Kidney (tissue), 14 donors: Measurements from ENCODE around the gene TNK2. TPM values are rescaled to one million over a fixed set of nuclear protein-coding genes. Genes with fewer than 3 reads are reported as not detected.

Source experiments
- DNase-seq, 5 donors: peaks; one replicate each; pipeline ENCODE4 v3.0.0-alpha.2; 2013 to 2020
- FAIRE-seq: peaks from 2 replicates; lab custom pipeline; 2012; peaks lifted over from hg19 to GRCh38; lab: Jason Lieb, UNC
- H3K27ac ChIP-seq, 2 donors: one replicate each; pipeline ENCODE4 v1.7.0; 2013; ENCODE audit warnings: low read depth in 2 of 2, low read length in 2 of 2, inconsistent platforms in 1 of 2
- H3K27me3 ChIP-seq: one replicate; pipeline ENCODE4 v1.7.1; 2013; ENCODE audit warnings: low read length, inconsistent platforms; ENCODE audit not compliant: control insufficient read depth, insufficient read depth
- H3K36me3 ChIP-seq, 3 donors: one replicate each; pipeline versions ENCODE4 v1.7.0 to v1.7.1; 2013; ENCODE audit warnings: low read length in 3 of 3, control low read depth in 1 of 3, inconsistent platforms in 1 of 3; ENCODE audit not compliant: insufficient read depth in 3 of 3, control insufficient read depth in 2 of 3
- H3K4me1 ChIP-seq, 3 donors: one replicate each; pipeline versions ENCODE4 v1.7.0 to v1.7.1; 2013; ENCODE audit warnings: low read length in 3 of 3, inconsistent platforms in 1 of 3, low read depth in 1 of 3; ENCODE audit not compliant: control insufficient read depth in 2 of 3, insufficient read depth in 2 of 3
- H3K4me3 ChIP-seq, 3 donors: one replicate each; pipeline versions ENCODE4 v1.7.0 to v1.8.1; 2013; ENCODE audit warnings: low read length in 3 of 3, control low read depth in 1 of 3, inconsistent platforms in 1 of 3
- H3K9ac ChIP-seq, 3 donors: one replicate each; pipeline versions ENCODE4 v1.7.0 to v1.7.1; 2013; ENCODE audit warnings: low read length in 3 of 3, control low read depth in 1 of 3, inconsistent platforms in 1 of 3
- H3K9me3 ChIP-seq, 3 donors: one replicate each; pipeline versions ENCODE4 v1.7.0 to v1.7.1; 2013; ENCODE audit warnings: low read length in 3 of 3, control low read depth in 1 of 3, inconsistent platforms in 1 of 3; ENCODE audit not compliant: control insufficient read depth in 2 of 3, insufficient read depth in 1 of 3
- CTCF ChIP-seq: IDR thresholded peaks from 3 replicates; pipeline ENCODE4 v1.5.1; 2012; ENCODE audit warnings: mild to moderate bottlenecking, moderate library complexity, borderline replicate concordance; ENCODE audit not compliant: insufficient read depth; ENCODE audit errors: extremely low read depth
- intact Hi-C: fragments of 100-400 bp; cut with DNase I; formaldehyde crosslinking; loops from one replicate; pipeline ENCODE4 v1.11.1; 2022
- polyA plus RNA-seq: library from polyadenylated mRNA; stranded (reverse); fragments of 350-450 nt; fragmentation: Illumina TruSeq; extraction: RNeasy Lipid Tissue Mini Kit (QIAGEN cat#74804); gene quantifications from one replicate; pipeline ENCODE4 v1.2.3, GENCODE V29; 2014; ENCODE audit warnings: low read depth, low replicate concordance; ENCODE audit not compliant: insufficient read depth
- total RNA-seq: library from RNA; stranded (reverse); fragmentation: NEBNext Ultra II Directional; extraction: Animal tissue kit (Norgen Biotek cat#: 25700); gene quantifications from one replicate; pipeline ENCODE4 v1.2.1, GENCODE V29; 2021
- donor health status: control.
- donor health status: control.
- donor health status: control.
- donor health status: control.
- donor health status: control.
- donor health status: DM: yes; HTN: yes; CAD: no.
- donor health status: Normal renal cell carcinoma (clear cell type).

Gene TNK2
- total and polyA plus RNA-seq, 2 donors from 2014 or later: 14.7 to 42.5 TPM

- FAIRE-seq: no peak
- no peaks in the 10 kb centered on the region for H3K9me3 ChIP-seq
- peaks cover 0 to 5% (median 0%) of the 10 kb centered on the region in 3 donors for H3K36me3 ChIP-seq
- H3K4me1 ChIP-seq: no peaks in the 10 kb centered on the region
- no peaks in the 10 kb centered on the region for H3K27me3 ChIP-seq
- TF ChIP-seq CTCF: no peak
- H3K4me3 ChIP-seq: no peak overlapping the region
- peak in 1 of 5 donors; percentile 61 for DNase-seq
- H3K9ac ChIP-seq: no peak overlapping the region
- intact Hi-C loops: loop anchor here (10.0 kb wide), 1 partner anchor 46 kb away; no protein-coding TSS in a partner anchor
- no peak overlapping the region for H3K27ac ChIP-seq
Measured at GRCh38 chr3:195868866-195869412, 39.4 kb downstream of the TNK2 start.

GRCh38 chr3:195868336-195868865, 40.0 kb downstream of the TNK2 start:
- H3K27ac ChIP-seq: no peak overlapping the region
- H3K36me3 ChIP-seq: peaks cover 0 to 5% (median 0%) of the 10 kb centered on the region in 3 donors
- FAIRE-seq (no peak), DNase-seq (peak in 1 of 5 donors; percentile 69)
- H3K27me3 ChIP-seq: no peaks in the 10 kb centered on the region
- H3K4me1 ChIP-seq: peaks cover 0 to 1% (median 0%) of the 10 kb centered on the region in 3 donors
- intact Hi-C loops: loop anchor here (10.0 kb wide), 1 partner anchor 46 kb away; no protein-coding TSS in a partner anchor
- H3K9me3 ChIP-seq: no peaks in the 10 kb centered on the region
- H3K9ac ChIP-seq: no peak overlapping the region
- TF ChIP-seq CTCF: no peak
- no peak overlapping the region for H3K4me3 ChIP-seq

GRCh38 chr3:195867631-195868335, 40.6 kb downstream of the TNK2 start:
- Histone ChIP-seq H3K9ac (no peak overlapping the region), H3K27ac (no peak overlapping the region), H3K9me3 (no peaks in the 10 kb centered on the region), H3K36me3 (peaks cover 0 to 5% (median 0%) of the 10 kb centered on the region in 3 donors), H3K4me3 (no peak overlapping the region), H3K4me1 (peaks cover 0 to 2% (median 0%) of the 10 kb centered on the region in 3 donors), H3K27me3 (no peaks in the 10 kb centered on the region)
- DNase-seq (peak in 1 of 5 donors; percentile 66), FAIRE-seq (no peak)
- intact Hi-C loops: loop anchor here (10.0 kb wide), 1 partner anchor 47 kb away; no protein-coding TSS in a partner anchor
- no peak for TF ChIP-seq CTCF
